22Rv1 (cell line): Measurements from ENCODE around the gene C11orf91.
"Not testable (repeated sequence)": the region's sequence is repeated elsewhere in the genome, so short reads cannot be mapped to it uniquely, and the experiment has no call there.

ENCODE experiments used
- H3K27ac ChIP-seq: fragments of 450-650 bp; 2 replicates; pipeline ENCODE4 v1.5.1; 2017
- ZFX ChIP-seq: fragments of 450-650 bp; IDR thresholded peaks from 2 replicates; pipeline ENCODE4 v1.6.1; 2017; ENCODE audit warnings: antibody characterized with exemption, borderline replicate concordance
- TF ChIP-seq, protein P1 (sequence below): fragments of 450-650 bp; IDR thresholded peaks from 2 replicates; pipeline ENCODE4 v1.5.1; 2017; ENCODE audit warnings: mild to moderate bottlenecking

Gene C11orf91

DNA sequence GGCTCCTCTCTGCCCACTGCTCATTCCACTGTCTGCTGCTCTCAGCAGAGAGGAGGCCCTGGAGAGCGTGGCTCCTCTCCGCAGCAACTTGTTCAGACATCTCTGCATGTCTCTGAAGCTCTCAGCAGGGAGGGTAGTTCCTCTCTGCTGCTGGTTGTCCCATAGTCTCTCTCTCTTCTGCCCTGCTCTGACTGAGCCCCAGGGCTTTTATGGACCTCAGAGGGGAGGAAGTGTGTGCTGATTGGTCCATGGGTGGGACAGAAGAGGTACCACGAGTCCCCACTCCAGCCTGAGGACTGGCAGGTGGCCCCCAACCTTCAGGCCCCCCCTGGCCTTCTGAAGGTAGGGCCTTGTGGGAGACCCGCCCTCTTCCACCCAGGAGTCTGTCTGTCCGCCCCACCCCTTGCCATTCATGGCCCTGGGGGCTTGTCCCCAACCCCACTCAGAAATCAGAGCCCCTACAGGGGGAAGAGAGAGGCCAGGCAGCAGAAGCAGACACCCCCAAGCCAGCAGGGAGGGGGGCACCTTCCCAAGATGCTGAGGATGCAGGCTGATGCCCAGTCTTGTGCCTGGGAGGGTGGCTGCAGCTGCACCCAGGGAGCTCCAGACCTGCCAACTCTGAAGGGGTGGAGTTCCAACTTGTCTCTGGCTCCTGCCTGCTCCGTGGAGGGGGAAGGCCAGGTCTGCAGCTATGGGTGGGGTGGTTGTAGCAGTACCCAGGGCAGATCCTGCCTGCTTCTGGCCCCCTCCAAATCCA is 35.1 kb downstream of the C11orf91 start:
- TF ChIP-seq ZFX: no peak
- TF ChIP-seq, protein P1, sequence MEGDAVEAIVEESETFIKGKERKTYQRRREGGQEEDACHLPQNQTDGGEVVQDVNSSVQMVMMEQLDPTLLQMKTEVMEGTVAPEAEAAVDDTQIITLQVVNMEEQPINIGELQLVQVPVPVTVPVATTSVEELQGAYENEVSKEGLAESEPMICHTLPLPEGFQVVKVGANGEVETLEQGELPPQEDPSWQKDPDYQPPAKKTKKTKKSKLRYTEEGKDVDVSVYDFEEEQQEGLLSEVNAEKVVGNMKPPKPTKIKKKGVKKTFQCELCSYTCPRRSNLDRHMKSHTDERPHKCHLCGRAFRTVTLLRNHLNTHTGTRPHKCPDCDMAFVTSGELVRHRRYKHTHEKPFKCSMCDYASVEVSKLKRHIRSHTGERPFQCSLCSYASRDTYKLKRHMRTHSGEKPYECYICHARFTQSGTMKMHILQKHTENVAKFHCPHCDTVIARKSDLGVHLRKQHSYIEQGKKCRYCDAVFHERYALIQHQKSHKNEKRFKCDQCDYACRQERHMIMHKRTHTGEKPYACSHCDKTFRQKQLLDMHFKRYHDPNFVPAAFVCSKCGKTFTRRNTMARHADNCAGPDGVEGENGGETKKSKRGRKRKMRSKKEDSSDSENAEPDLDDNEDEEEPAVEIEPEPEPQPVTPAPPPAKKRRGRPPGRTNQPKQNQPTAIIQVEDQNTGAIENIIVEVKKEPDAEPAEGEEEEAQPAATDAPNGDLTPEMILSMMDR: no peak
- H3K27ac ChIP-seq: no peak overlapping the region

DNA sequence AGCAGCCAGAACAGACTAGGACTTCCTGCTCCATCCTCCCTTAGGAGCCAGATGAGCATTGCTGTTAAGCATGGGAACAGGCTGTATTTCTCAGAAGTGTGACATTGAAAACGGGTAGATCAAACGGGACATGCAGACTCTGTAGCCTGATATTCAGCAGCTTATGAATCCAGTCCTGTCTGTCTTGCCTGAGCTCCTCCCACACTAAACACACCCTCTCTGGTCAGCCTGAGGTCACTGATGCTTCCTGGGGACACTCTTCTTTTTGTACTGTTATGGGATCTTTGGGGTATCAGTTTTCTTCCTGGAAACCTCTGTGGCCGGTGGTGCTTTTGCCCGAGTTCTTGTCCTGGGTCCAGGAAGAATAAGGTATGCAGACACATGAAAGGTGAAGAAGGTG is 35.8 kb downstream of the C11orf91 start:
- H3K27ac ChIP-seq: no peak overlapping the region
- TF ChIP-seq, protein P1: no peak
- TF ChIP-seq ZFX: no peak

DNA sequence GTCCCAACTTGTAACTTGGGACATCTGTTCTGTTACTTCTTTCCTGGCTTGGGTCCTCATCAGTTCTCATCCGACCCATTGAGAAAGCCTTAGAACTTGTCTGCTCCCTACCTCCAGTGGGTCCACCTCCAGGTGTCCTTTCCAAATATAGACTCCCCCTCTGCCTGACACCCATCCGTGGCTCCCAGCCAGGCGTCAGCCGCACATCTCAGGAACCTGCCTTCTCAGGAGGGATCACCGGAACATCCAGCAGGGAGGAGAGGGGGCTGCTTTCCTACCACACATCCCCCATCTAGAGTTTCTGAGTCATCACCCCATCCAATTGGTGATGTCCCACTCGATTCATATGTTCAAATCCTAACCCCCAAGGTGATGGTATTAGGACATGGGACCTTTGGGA is 36.5 kb downstream of the C11orf91 start:
- TF ChIP-seq, protein P1: no peak
- no peak for TF ChIP-seq ZFX
- no peak overlapping the region for H3K27ac ChIP-seq

DNA sequence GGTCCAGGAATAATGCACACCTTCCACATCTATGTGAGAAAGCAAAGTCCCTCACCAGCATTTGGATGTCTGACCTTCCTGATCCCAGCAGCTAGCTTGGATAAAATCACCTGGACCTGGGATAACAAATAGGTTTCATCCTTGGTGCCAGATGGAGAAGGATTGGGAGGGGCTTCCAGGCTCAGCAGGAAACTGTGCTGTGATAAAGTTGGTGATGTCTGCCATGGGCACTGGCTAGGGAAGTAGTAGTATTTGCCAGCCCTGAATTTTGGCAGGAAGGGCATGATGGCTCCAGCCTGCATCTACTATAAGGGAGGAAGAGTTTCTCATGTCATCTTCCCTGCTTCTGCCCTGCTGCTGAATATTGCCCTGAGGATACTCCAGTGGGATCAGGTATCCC is 37.5 kb downstream of the C11orf91 start:
- H3K27ac ChIP-seq: no peak overlapping the region
- TF ChIP-seq, protein P1: no peak
- TF ChIP-seq ZFX: no peak

DNA sequence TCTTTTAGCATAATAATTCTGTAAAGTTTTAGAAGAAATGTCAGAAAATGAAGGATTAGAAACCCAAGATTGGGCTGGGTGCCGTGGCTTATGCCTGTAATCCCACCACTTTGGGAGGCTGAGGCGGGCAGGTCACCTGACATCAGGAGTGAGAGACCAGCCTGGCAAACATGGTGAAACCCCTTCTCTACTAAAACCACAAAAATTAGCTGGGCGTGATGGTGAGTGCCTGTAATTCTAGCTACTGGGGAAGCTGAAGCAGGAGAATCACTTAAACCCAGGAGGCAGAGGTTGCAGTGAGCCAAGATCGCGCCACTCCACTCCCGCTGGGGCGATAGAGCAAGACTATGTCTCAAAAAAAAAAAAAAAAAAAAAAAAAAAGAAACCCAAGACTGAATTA is 39.1 kb downstream of the C11orf91 start:
- H3K27ac ChIP-seq: not testable (repeated sequence)

DNA sequence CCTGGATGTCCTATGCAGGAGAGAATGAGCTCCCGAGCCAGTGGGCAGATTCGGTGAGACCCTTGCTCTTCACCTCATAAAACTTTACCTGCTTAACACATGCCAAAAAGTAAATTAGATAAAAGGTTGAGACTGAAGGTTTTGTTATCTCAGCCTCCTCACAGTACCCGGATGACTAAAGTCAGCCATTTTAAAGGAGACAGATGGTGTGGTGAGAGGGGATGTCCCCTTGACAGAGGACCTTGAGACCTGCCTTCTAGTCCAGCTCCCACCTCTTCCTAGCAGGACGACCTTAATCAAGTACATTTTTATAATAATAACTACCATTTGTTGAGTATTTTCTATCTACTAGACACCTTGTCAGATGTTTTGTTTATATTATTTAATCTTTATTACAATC is 39.7 kb downstream of the C11orf91 start:
- no peak for TF ChIP-seq ZFX
- H3K27ac ChIP-seq: no peak overlapping the region

DNA sequence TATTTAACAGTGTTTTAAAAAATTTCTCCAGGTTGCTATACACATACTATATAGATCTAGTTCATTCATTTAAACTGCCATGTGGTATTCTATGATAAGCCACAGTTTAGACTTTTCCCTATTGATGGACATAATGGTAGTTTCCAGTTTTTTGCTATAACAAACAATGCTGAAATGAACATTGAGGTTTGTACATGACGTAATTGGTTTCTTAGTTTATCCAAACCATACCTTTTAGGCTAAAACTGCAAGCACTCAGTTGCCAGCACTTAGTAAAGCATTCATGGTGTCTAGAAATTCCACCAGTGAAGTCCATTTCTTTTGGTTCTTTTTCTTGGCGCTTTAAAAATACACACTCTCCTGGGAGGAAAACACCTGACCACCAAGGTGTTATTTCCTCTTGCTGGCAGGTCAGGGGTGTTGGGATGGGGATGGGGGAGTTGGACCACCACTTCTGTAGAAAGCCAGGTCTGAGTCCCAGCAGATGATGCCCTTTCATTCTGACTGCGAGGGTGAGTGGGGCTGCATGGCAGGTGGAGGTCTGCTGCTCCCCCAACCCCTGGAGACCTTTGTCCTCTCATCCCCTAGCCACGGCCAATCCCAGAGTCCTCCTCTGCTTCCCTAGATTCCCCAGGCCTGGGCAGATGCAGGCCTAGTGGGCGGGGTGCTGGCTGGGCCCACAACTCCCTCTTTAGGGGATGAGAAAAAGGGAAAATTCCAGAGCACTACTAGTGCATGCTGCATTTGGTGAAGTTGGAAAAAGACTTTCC is 41.1 kb downstream of the C11orf91 start:
- H3K27ac ChIP-seq: no peak overlapping the region

DNA sequence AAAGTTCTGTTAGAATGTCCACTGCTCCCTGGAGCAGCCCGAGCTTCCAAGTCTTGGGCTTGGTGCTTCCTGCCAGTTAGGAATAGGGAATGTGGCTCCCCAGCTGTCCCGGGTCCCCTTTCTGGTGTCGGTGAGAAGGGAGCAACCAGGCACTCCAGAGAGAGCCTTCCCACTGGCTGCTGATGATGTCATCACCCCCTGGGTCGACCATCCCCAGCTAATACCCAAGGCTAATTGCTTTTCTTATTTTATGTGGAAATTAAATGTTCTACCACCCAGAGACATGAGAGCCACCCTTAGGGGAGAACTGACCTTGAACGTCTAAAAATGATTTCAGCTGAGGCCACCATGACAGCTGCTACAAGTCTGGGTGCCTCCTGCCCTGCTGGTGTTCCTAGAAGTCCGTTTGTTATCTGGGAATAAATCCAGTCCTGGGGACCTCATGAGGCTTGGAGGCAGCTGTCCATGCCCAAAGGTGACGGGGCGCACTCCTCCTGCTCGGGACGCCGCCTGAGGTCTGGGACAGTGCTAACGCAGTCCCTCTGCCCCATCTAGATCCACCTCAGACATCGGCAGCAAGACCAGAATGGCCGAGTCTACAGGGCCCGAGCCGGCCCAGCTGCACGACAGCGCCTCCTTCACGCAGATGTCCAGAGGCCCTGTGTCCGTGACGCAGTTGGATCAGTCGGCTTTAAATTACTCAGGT is 42.3 kb downstream of the C11orf91 start:
- no peak for TF ChIP-seq ZFX
- TF ChIP-seq, protein P1: peak; percentile 82
- H3K27ac ChIP-seq: no peak overlapping the region

More for the DNA sequence above, 41.1 kb downstream of the C11orf91 start:
- no peak for TF ChIP-seq ZFX
- TF ChIP-seq, protein P1: no peak
